RWPE1 (cell line): ENCODE data around the gene C5orf46.
"Not testable (repeated sequence)": the region's sequence is repeated elsewhere in the genome, so short reads cannot be mapped to it uniquely, and the experiment has no call there.

Experiments used
- CTCF ChIA-PET: fragments of 350-600 bp; sonication (Branson Sonifier 250); formaldehyde crosslinking; extraction: SDS; loops from one replicate; lab custom pipeline; 2021; lab: Yijun Ruan, JAX
- POLR2A ChIA-PET: fragments of 400-600 bp; formaldehyde crosslinking; extraction: SDS; loops from one replicate; lab custom pipeline; 2020; ENCODE audit warnings: antibody characterized with exemption; ENCODE audit not compliant: low non-redundant PET; lab: Yijun Ruan, JAX
- DNase-seq: peaks from one replicate; pipeline ENCODE4 v3.0.0; 2012; ENCODE audit warnings: low spot score
- H3K27ac ChIP-seq: fragments of 450-650 bp; 2 replicates; pipeline ENCODE4 v1.5.1; 2017
- CTCF ChIP-seq: fragments of 450-650 bp; conservative IDR thresholded peaks from 2 replicates; pipeline ENCODE4 v1.5.1; 2017; ENCODE audit warnings: low read depth, mild to moderate bottlenecking

C5orf46 gene

GRCh38 chr5:147876141-147876540 is 30.2 kb downstream of the C5orf46 start:
- H3K27ac ChIP-seq, result no peak overlapping the region
- CTCF ChIA-PET, result no interaction called here
- no peak for TF ChIP-seq CTCF
- POLR2A ChIA-PET, result no interaction called here
- DNase-seq, result no peak

DNA sequence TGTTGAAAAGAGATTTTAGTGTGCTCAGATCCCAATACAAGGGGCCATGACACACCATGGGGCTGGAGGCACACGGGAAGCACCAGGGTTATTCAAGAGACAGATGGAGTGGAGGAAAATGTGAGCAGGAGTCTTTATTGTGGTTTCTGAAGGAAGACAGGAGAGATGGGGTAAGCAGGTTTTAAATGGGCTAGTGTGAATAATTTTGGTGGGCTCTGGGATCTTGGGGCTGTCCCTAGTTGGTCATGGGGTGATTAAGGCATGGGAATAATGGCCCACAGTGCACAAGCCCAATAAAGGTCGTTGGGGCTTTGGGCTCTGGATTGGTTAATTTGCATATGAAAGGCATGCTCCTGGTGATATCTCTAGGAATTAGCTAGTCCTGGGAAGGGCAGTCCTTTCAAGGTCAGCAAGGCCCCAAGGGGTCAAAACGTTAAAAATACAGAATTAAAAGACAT is 31.4 kb downstream of the C5orf46 start:
- POLR2A ChIA-PET, result no interaction called here
- no peak overlapping the region for H3K27ac ChIP-seq
- CTCF ChIA-PET, result no interaction called here
- DNase-seq, result no peak
- no peak for TF ChIP-seq CTCF

DNA sequence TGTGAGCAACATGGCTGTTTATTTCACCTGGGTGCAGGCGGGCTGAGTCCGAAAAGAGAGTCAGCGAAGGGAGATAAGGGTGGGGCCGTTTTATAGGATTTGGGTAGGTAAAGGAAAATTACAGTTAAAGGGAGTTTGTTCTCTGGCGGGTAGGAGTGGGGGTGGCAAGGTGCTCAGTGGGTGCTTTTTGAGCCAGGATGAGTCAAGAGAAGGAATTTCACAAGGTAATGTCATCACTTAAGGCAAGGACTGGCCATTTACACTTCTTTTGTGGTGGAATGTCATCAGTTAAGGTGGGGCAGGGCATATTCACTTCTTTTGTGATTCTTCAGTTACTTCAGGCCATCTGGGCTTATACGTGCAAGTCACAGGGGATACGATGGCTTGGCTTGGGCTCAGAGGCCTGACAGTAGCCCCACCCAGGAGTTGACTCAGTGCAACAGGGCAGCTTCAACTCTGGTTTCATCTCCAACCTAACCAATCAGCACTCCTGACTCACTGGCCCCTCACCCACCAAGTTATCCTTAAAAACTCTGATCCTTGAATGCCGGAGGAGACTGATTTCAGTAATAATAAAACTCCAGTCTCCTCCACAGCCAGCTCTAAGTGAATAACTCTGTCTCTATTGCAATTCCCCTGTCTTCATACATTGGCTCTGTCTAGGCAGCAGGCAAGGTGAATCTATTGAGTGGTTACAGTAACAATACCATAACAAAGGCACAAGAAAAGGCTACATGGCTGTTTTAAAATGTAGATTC is 32.0 kb downstream of the C5orf46 start:
- H3K27ac ChIP-seq, CTCF ChIA-PET, DNase-seq, POLR2A ChIA-PET: not testable (repeated sequence)

GRCh38 chr5:147872744-147873435 is 33.4 kb downstream of the C5orf46 start:
- DNase-seq, POLR2A ChIA-PET, H3K27ac ChIP-seq, CTCF ChIA-PET: not testable (repeated sequence)

- H3K27ac ChIP-seq, CTCF ChIA-PET, POLR2A ChIA-PET: not testable (repeated sequence)
Observed at GRCh38 chr5:147871980-147872549, 34.3 kb downstream of the C5orf46 start.

DNA sequence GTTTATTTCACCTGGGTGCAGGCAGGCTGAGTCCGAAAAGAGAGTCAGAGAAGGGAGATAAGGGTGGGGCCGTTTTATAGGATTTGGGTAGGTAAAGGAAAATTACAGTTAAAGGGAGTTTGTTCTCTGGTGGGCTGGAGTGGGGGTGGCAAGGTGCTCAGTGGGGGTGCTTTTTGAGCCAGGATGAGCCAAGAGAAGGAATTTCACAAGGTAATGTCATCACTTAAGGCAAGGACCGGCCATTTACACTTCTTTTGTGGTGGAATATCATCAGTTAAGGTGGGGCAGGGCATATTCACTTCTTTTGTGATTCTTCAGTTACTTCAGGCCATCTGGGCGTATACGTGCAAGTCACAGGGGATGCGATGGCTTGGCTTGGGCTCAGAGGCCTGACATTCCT is 36.4 kb downstream of the C5orf46 start:
- H3K27ac ChIP-seq, CTCF ChIA-PET, POLR2A ChIA-PET, DNase-seq: not testable (repeated sequence)

More at GRCh38 chr5:147871980-147872549, 34.3 kb downstream of the C5orf46 start:
- DNase-seq, result not testable (repeated sequence)

- TF ChIP-seq CTCF, result no peak
- ChIA-PET POLR2A (no interaction called here), CTCF (interaction anchor here (0.6 to 1.0 kb wide), 2 partner anchors 12 to 33 kb away, joined by 3 to 6 read pairs; no protein-coding TSS in a partner anchor)
- no peak overlapping the region for H3K27ac ChIP-seq
- no peak for DNase-seq
Observed at GRCh38 chr5:147869112-147869511, 37.2 kb downstream of the C5orf46 start.

DNA sequence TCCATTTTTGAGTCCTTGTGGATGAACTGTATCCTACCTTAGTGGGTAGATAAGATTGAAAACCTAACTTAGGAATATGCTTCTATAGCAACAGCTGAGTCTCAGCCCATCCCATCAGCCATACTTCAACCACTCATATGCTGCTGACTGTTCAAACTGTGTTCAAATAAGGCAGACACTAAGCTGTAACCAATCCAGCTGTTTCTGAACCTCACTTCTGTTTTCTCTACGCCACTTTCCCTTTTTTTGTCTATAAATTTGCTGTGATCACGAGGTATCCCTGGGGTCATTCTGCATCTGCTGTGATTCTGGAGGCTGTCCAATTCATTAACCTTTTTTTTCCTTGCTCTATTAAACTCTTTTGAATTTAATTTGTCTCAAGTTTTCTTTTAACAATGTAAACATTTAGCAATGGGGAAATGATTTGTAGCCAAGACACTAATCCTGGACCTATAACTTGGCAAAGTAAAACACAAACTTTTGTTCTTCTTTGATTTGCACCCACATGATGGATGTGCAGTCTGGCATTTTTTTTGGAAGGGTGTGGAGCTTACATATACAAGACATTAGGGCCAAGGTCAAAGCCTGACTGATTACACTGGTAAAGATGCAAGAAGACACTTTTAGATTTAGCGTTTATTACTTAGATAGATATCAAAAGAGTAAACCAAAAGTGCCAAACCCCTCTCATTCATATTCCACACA is 42.7 kb downstream of the C5orf46 start:
- no peak overlapping the region for H3K27ac ChIP-seq
- TF ChIP-seq CTCF, result no peak
- ChIA-PET POLR2A (no interaction called here), CTCF (no interaction called here)
- DNase-seq, result no peak
